Activated effector memory CD4-positive, alpha-beta T cell treated with anti-CD3 and anti-CD28 coated beads, Interleukin-2, amount 50 U/mL, for 16 hours (primary cell): ENCODE data around the gene CLASP1.
"Not testable (repeated sequence)": the region's sequence is repeated elsewhere in the genome, so short reads cannot be mapped to it uniquely, and the experiment has no call there.

ENCODE experiments used
- DNase-seq: peaks from one replicate; pipeline ENCODE4 v3.0.0-alpha.2; 2020

CLASP1 gene

GRCh38 chr2:121659933-121660332, 10.7 kb upstream of the CLASP1 start:
- DNase-seq, result no peak

DNA sequence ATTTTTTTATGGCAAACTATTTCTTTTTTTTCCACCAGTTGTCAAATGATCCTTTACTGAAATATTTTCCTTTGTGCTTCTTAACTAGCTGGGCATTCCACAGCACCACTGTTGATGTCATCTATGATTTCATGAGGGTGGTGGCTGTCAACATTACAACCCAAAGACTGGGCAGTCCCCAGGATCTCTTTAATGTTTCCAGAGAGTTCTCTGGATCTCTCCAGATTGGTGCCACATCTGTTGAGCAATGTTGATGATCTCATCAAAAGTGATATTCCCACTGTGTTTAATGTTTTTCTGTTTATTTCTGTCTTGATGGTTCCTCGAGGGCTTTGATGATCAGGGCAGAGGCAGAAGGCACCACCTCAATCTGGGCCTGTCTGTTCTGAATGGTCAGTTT, 9.1 kb upstream of the CLASP1 start:
- not testable (repeated sequence) for DNase-seq

GRCh38 chr2:121653035-121653434, 3.8 kb upstream of the CLASP1 start:
- DNase-seq, result no peak

GRCh38 chr2:121650315-121650930, 1.2 kb upstream of the CLASP1 start:
- peak; percentile 71 for DNase-seq

GRCh38 chr2:121649596-121650314, 493 bp upstream of the CLASP1 start:
- DNase-seq, result peak; percentile 98

DNA sequence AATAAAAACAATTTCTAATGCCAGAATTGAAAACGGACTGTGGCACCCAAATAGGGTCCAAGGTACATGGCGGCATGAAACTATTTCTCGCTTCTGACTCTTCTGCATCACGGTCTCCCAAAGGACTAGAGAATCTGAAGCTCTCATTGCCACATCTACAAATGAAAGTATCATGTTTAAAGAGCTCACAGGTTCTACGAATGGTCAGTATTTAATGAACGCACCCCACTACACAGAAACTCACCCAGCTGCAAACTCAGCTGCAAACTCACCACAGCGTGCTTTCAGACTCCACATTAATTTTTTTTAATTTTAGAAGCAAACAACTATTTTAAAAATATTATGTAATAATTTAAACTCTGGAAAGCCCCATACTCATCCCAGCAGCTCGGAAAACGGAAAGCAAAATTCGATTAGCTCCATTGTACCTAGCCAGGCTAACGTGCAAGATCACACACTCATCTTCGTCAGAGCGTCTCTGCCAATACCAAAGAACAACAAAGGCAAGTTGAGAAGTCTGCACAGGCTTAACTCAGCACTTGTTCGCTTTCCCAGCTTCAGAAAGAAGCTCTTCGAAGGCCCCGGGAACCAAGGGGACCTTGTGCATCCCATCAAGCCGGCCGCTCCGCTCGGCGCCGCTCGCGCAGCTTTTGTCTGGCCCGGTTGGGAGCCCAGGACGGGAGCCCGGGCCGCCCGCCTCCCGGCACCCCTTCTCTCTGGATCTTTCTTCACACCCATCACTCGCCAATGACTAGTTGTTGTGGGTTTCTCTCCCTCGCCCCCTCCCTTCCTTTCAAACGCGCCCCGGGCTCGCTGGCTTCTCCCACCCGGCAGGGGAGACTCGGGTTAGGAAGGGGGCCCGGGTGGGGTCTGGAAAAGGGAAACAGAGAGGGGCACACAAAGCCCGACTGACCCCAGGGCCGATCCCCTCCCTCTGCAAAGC, 785 bp downstream of the CLASP1 start:
- peak; percentile 81 for DNase-seq

GRCh38 chr2:121647396-121647795, 1.9 kb downstream of the CLASP1 start:
- DNase-seq, result no peak

GRCh38 chr2:121644715-121645114, 4.5 kb downstream of the CLASP1 start:
- no peak for DNase-seq

GRCh38 chr2:121643877-121644276, 5.4 kb downstream of the CLASP1 start:
- DNase-seq, result no peak

DNA sequence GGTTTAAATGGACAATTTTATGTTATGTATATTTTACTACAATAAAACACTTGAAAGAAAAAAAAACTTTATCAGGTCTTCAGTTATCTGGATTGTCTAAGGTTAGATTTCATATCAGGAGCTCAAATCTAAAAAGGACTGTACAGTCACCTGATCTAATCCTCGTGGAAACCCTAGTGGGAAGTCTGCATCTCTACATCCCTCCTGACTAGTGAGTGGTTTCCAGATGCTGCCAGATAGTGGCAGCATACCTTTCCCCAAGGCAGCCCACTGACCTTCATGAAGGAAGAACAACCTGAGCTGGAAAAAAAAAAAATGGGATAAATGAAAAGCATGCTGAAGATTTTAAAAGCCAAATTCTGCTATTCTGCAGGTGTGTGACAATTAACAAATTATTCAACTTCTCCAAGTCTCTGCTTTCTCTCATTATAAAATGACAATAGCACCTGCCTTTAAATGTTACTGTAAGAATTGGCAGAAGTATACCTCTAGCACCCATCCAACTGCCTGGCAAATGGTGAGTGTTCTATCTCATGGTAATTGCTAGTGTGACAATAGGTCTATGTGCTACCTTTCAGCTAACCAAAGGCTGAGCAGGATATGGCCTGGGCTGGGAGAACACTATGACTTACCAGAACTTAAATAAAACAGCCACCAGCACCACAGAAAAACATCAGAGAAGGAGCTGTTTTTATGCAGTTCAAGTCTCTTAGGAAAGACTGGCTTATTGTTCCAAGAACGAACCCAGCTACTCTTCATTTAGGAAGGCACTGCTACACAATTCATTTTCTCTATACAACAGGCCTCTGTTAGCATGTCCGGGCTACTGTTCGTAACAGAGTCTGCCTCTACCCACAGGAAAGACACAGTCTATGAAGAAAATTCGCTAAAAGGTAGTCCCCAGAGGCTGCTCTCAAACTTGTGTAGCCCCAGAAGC, 8.6 kb downstream of the CLASP1 start:
- no peak for DNase-seq

DNA sequence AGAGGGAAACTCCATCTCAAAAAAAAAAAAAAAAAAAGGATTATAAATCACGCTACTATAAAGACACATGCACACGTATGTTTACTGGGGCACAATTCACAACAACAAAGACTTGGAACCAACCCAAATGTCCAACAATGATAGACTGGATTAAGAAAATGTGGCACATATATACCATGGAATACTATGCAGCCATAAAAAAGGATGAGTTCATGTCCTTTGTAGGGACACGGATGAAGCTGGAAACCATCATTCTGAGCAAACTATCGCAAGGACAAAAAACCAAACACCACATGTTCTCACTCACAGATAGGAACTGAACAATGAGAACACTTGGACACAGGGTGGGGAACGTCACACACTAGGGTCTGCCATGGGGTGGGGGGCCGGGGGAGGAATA, 9.4 kb downstream of the CLASP1 start:
- not testable (repeated sequence) for DNase-seq

GRCh38 chr2:121638333-121638732, 10.9 kb downstream of the CLASP1 start:
- DNase-seq, result no peak

GRCh38 chr2:121635371-121635770, 13.9 kb downstream of the CLASP1 start:
- DNase-seq, result no peak

- DNase-seq, result no peak
Measured at GRCh38 chr2:121634354-121635307, 14.6 kb downstream of the CLASP1 start.

- DNase-seq, result no peak
Measured at GRCh38 chr2:121633463-121633862, 15.8 kb downstream of the CLASP1 start.

- DNase-seq, result no peak
Measured at GRCh38 chr2:121627525-121628050, 21.7 kb downstream of the CLASP1 start.

DNA sequence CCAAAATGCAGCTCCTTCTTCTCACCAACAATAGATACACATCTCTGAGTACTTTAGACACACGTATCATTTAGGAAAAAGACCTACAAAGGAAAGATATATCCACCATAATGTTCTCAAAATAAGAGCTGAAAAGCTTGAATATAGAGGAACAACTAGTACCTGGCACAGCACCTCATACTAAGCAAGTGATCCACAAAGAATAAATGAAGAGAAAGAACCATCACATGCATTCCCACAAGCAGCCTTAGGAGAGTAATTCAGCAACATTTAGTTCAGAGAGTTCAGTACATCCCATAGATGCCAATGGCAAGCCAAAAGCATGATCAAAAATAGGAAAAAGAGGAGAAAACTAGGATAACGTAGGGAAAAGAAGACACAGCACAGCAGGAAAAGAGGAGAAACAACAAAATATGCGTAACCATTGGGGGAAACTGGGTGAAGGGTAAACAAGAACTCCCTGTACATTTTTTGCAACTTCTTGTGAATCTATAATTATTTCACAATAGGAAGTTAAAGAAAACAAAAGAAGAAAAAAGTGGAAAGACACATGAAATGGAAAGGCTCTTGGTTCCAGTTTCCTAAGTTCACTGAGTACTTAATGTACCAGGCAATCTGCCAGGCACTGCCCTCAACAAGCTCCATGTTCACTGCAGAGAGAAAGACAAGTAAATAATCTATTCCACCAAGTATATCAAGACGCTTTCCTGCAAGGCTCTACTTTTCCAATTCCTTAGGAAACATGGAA, 22.3 kb downstream of the CLASP1 start:
- DNase-seq, result no peak

DNA sequence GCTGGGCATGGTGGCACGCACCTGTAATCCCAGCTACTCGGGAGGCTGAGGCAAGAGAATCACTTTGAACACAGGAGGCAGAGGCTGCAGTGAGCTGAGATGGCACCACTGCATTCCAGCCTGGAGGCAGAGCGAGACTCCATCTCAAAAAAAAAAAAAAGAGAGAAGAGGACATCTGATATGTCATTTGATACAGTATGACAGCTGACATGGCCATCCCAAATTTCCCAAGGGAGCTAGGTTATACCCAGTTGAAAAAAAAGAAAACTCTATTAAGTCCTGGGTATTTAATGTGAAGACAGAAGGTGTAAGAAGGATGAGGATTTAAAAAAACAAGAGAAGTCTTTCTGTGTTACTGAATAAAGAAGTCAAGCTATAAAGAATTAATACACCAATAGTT, 23.3 kb downstream of the CLASP1 start:
- no peak for DNase-seq

- no peak for DNase-seq
Measured at GRCh38 chr2:121617042-121617599, 32.1 kb downstream of the CLASP1 start.

GRCh38 chr2:121613774-121614173, 35.5 kb downstream of the CLASP1 start:
- DNase-seq, result no peak
